Karpas-422 (cell line): ENCODE data around the gene GFOD2. TPM values are rescaled to one million over a fixed set of nuclear protein-coding genes. Genes with fewer than 3 reads are reported as not detected.
A peak's percentile ranks its signal among the peaks of the same experiment; 100 is the strongest.

ENCODE experiments used
- DNase-seq: peaks from one replicate; pipeline ENCODE4 v3.0.0-alpha.2; 2015
- H2AFZ ChIP-seq: fragments of 200-600 bp; sonication (generic); 2 replicates; pipeline ENCODE4 v1.6.1; 2014; ENCODE audit warnings: antibody characterized with exemption, low read length, mixed read lengths
- H3K27ac ChIP-seq: fragments of 200-600 bp; sonication (generic); 2 replicates; pipeline ENCODE4 v1.5.1; 2014; ENCODE audit warnings: mild to moderate bottlenecking, low read length, moderate library complexity
- H3K27me3 ChIP-seq: fragments of 200-600 bp; sonication (generic); 2 replicates; pipeline ENCODE4 v1.6.1; 2014; ENCODE audit warnings: low read length, mixed read lengths
- H3K36me3 ChIP-seq: fragments of 200-600 bp; sonication (generic); 2 replicates; pipeline ENCODE4 v1.6.1; 2014; ENCODE audit warnings: low read length, mixed read lengths; ENCODE audit not compliant: insufficient read depth
- H3K4me1 ChIP-seq: fragments of 200-600 bp; sonication (generic); 2 replicates; pipeline ENCODE4 v1.6.1; 2014; ENCODE audit warnings: mild to moderate bottlenecking, low read length, mixed read lengths
- H3K4me2 ChIP-seq: fragments of 200-600 bp; sonication (generic); 2 replicates; pipeline ENCODE4 v1.6.1; 2014; ENCODE audit warnings: low read length, low read depth, mild to moderate bottlenecking; ENCODE audit not compliant: poor library complexity, severe bottlenecking
- H3K4me3 ChIP-seq: fragments of 200-600 bp; sonication (generic); 2 replicates; pipeline ENCODE4 v1.5.1; 2014; ENCODE audit warnings: mild to moderate bottlenecking, antibody characterized with exemption, low read length, mixed read lengths
- H3K79me2 ChIP-seq: fragments of 200-600 bp; sonication (generic); 2 replicates; pipeline ENCODE4 v1.6.1; 2014; ENCODE audit warnings: mild to moderate bottlenecking, low read length, mixed read lengths
- H3K9ac ChIP-seq: fragments of 200-600 bp; sonication (generic); 2 replicates; pipeline ENCODE4 v1.6.0; 2014; ENCODE audit warnings: low read length
- H3K9me2 ChIP-seq: fragments of 200-600 bp; sonication (generic), shearing (Covaris generic); replicated peaks from 2 replicates; pipeline ENCODE4 v1.6.0; 2014; ENCODE audit warnings: mild to moderate bottlenecking, low read length, moderate library complexity; ENCODE audit not compliant: insufficient read depth
- H3K9me3 ChIP-seq: fragments of 300-700, 200-600 bp; sonication (generic); 2 replicates; pipeline ENCODE4 v1.6.1; 2014; ENCODE audit warnings: low read length, mixed read lengths
- H4K20me1 ChIP-seq: fragments of 200-600 bp; sonication (generic); 2 replicates; pipeline ENCODE4 v1.6.1; 2014; ENCODE audit warnings: mild to moderate bottlenecking, antibody characterized with exemption, low read length, low read depth; ENCODE audit not compliant: insufficient read depth
- total RNA-seq: library from RNA; depleted of rRNA; stranded (reverse); fragments of >200 nt; shearing (Covaris generic); gene quantifications from 2 replicates; pipeline ENCODE4 v1.2.3, GENCODE V29; 2014; ENCODE audit warnings: low replicate concordance

Gene GFOD2
- total RNA-seq, 1 experiment from 2014 or later: 12.9 TPM

DNA sequence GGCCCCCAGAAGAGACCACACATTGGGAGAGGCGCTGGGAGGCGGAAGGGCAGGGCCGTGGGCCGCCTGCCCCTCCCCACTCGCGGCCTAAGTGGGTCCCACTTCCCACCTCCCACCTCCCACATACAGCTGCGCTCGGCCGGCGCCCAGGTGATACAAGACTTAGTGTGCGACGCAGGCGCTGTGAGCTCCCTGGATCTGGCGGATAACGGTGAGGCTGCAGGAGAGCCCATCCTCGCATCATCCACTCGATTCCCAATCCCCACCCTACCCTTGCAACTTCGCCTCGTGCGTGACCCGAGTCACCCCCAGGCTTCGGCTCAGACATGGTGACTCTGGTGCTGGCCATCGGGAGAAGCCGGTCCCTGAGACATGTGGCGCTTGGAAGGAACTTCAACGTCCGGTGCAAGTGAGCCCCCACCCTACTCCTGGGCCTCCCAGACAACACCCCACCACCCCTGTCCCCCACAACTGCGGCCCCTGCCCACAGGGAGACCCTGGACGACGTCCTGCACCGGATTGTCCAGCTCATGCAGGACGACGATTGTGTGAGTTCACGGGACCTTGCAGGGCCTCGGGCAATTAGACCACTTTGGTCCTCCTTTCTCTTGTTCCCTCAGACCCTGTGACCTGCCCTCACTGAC, 70.2 kb downstream of the GFOD2 start:
- DNase-seq: no peak
- Histone ChIP-seq H4K20me1 (no peaks in the 10 kb centered on the region), H3K79me2 (0 out of 2 replicates have a peak, but pooled peaks cover 5% of the 10 kb centered on the region), H3K4me1 (peaks cover 16% of the 10 kb centered on the region), H3K27ac (no peak overlapping the region), H3K9ac (no peak overlapping the region), H3K27me3 (no peaks in the 10 kb centered on the region), H3K9me2 (no peaks in the 10 kb centered on the region), H3K4me2 (no peak overlapping the region), H3K9me3 (no peaks in the 10 kb centered on the region), H3K36me3 (no peaks in the 10 kb centered on the region), H2AFZ (no peak overlapping the region), H3K4me3 (no peak overlapping the region)

DNA sequence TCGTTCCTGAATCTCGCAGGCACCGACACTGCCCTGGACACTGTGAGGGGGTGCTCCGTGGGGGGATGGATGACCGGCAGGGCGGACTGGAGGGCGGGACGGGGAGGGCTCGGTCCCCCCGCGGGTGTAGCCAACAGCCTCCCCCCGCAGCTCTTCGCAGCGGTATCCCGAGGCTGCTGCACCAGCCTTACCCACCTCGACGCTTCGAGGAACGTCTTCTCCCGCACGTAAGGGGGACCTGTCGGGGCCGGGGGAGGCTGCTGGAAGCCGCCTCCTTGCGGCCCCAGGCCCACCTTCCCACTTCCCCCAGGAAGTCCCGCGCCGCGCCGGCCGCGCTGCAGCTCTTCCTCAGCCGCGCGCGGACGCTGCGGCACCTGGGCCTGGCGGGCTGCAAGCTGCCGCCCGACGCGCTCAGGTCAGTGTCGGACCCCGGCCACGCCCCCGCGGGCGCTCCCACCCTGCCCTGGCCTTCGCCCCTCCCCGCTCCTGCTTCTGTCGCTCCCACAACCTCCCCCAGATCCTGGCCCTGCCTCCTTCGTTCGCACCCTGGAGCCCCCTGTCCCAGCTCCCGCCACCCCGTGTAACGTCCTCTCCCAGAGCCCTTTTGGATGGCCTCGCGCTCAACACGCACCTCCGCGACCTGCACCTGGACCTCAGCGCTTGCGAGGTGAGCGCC, 70.9 kb downstream of the GFOD2 start:
- H3K4me1 ChIP-seq: peaks cover 16% of the 10 kb centered on the region
- H3K27me3 ChIP-seq: no peaks in the 10 kb centered on the region
- no peak overlapping the region for H3K4me3 ChIP-seq
- H4K20me1 ChIP-seq: no peaks in the 10 kb centered on the region
- H3K9me3 ChIP-seq: no peaks in the 10 kb centered on the region
- 0 out of 2 replicates have a peak, but pooled peaks cover 5% of the 10 kb centered on the region for H3K79me2 ChIP-seq
- H3K36me3 ChIP-seq: no peaks in the 10 kb centered on the region
- no peak overlapping the region for H3K27ac ChIP-seq
- no peak for DNase-seq
- H3K9ac ChIP-seq: no peak overlapping the region
- H3K9me2 ChIP-seq: no peaks in the 10 kb centered on the region
- H2AFZ ChIP-seq: no peak overlapping the region
- H3K4me2 ChIP-seq: no peak overlapping the region

DNA sequence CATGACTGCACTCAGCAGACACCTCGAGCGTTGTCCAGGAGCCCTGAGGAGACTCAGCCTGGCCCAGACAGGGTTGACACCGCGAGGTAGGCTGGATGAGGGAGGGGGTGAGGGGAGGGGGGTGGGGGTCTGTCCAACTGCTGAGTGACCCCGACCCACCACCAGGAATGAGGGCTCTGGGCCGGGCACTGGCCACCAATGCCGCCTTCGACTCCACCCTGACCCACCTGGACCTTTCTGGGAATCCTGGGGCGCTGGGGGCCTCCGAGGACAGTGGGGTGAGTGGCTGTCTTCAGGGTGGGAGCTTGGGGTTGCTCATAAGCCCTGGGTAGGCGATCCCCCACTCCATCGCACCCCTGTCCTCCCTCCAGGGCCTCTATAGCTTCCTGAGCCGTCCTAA, 71.4 kb downstream of the GFOD2 start:
- no peaks in the 10 kb centered on the region for H3K27me3 ChIP-seq
- H3K79me2 ChIP-seq: 0 out of 2 replicates have a peak, but pooled peaks cover 5% of the 10 kb centered on the region
- H3K4me3 ChIP-seq: no peak overlapping the region
- no peaks in the 10 kb centered on the region for H4K20me1 ChIP-seq
- H3K27ac ChIP-seq: no peak overlapping the region
- H3K9me3 ChIP-seq: no peaks in the 10 kb centered on the region
- no peaks in the 10 kb centered on the region for H3K9me2 ChIP-seq
- no peaks in the 10 kb centered on the region for H3K36me3 ChIP-seq
- H3K4me1 ChIP-seq: peaks cover 16% of the 10 kb centered on the region
- H3K4me2 ChIP-seq: no peak overlapping the region
- H2AFZ ChIP-seq: no peak overlapping the region
- H3K9ac ChIP-seq: no peak overlapping the region
- no peak for DNase-seq

DNA sequence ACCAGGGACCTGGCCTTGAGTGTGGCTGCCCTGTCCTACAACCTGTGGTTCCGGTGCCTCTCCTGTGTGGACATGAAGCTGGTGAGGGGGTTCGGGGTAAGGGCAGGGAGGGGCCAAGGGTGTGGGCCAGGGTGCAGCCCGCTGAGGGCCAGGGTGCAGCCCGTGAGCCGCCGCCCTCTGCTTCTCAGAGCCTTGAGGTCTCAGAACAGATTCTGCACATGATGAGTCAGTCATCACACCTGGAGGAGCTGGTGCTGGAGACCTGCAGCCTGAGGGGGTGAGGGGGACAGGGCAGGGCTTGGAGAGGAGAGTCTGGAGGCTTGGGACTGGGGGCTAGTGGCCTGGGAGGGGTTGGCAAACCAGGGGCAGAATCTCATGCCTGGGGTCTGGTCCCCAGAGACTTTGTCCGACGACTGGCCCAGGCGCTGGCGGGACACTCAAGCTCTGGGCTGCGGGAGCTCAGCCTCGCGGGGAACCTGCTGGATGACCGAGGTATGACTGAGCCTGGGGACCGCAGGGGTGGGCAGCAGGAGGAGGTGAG, 71.9 kb downstream of the GFOD2 start:
- Histone ChIP-seq H3K4me1 (peaks cover 16% of the 10 kb centered on the region), H3K27me3 (no peaks in the 10 kb centered on the region), H3K9ac (no peak overlapping the region), H4K20me1 (no peaks in the 10 kb centered on the region), H3K36me3 (no peaks in the 10 kb centered on the region), H3K9me2 (no peaks in the 10 kb centered on the region), H3K79me2 (0 out of 2 replicates have a peak, but pooled peaks cover 5% of the 10 kb centered on the region), H3K4me3 (no peak overlapping the region), H3K4me2 (no peak overlapping the region), H3K27ac (no peak overlapping the region), H3K9me3 (no peaks in the 10 kb centered on the region), H2AFZ (no peak overlapping the region)
- no peak for DNase-seq

DNA sequence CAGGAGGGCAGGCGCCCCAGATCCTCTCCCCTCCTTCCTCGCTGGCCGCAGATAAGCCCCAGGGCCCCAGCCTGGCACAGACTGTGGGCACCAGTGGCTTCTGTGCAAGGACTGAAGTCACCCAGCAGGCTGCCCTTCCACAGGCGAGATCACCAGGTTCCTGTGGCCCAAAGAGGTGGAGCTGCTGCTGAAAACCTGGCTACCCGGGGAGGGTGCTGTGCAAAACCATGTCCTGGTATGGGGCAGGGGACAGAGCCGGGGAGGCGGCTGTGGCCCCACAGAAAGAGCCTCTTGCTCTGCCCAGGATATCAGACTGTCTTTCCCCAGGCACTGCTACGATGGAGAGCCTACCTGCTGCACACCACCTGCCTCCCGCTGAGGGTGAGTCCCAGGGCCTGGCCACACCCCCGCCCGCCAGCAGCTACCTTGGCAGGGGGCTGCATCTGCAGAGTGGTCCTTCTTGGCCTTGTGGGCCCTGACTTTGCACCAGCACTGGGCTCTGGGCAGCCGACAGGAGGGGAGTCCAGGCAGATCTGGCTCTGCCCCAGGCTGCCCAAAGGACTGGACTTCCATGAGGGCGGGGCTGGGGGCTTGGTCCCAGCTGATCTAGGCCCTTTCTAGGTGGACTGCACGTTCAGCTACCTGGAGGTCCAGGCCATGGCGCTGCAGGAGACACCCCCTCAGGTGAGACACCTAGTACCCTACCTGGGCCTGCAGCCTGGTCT, 73.6 kb downstream of the GFOD2 start:
- H3K9me2 ChIP-seq: no peaks in the 10 kb centered on the region
- no peaks in the 10 kb centered on the region for H3K9me3 ChIP-seq
- H2AFZ ChIP-seq: peak overlapping the region; percentile 53; the same call in 1 of the 2 replicates
- H3K4me3 ChIP-seq: peak overlapping the region; percentile 82
- H3K27me3 ChIP-seq: no peaks in the 10 kb centered on the region
- H3K4me2 ChIP-seq: peak overlapping the region; percentile 74
- peak; percentile 53 for DNase-seq
- peak overlapping the region; percentile 86 for H3K9ac ChIP-seq
- H3K79me2 ChIP-seq: 0 out of 2 replicates have a peak, but pooled peaks cover 5% of the 10 kb centered on the region
- no peaks in the 10 kb centered on the region for H3K36me3 ChIP-seq
- H4K20me1 ChIP-seq: no peaks in the 10 kb centered on the region
- peaks cover 16% of the 10 kb centered on the region for H3K4me1 ChIP-seq
- H3K27ac ChIP-seq: peak overlapping the region; percentile 51

DNA sequence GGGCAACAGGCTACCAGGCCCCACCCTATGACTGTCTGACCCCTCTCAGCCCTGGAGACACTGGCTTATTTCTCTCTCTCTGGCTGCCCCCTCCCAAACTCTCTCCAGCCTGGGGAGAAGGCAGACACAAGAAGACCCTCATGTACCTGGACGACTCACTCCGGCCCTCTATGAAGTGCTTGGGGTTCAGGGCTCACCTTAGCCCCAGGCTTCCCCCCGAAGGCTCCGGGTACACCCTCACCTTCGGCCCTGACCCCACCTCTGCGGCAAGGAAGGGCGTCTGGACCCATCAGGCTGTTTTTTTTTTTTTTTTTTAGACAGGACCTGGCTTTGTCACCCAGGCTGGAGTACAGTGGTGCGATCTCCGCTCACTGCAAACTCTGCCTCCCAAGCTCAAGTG, 75.1 kb downstream of the GFOD2 start:
- no peaks in the 10 kb centered on the region for H3K9me3 ChIP-seq
- H3K36me3 ChIP-seq: peaks cover 3% of the 10 kb centered on the region; the same call in 1 of the 2 replicates
- no peak for DNase-seq
- H3K27me3 ChIP-seq: no peaks in the 10 kb centered on the region
- H4K20me1 ChIP-seq: no peaks in the 10 kb centered on the region
- no peak overlapping the region for H2AFZ ChIP-seq
- H3K27ac ChIP-seq: no peak overlapping the region
- H3K79me2 ChIP-seq: 0 out of 2 replicates have a peak, but pooled peaks cover 5% of the 10 kb centered on the region
- H3K4me2 ChIP-seq: peak overlapping the region; percentile 74
- H3K4me3 ChIP-seq: peak overlapping the region; percentile 82; the same call in 1 of the 2 replicates
- peaks cover 16% of the 10 kb centered on the region for H3K4me1 ChIP-seq
- no peaks in the 10 kb centered on the region for H3K9me2 ChIP-seq
- peak overlapping the region; percentile 86; the same call in 1 of the 2 replicates for H3K9ac ChIP-seq

DNA sequence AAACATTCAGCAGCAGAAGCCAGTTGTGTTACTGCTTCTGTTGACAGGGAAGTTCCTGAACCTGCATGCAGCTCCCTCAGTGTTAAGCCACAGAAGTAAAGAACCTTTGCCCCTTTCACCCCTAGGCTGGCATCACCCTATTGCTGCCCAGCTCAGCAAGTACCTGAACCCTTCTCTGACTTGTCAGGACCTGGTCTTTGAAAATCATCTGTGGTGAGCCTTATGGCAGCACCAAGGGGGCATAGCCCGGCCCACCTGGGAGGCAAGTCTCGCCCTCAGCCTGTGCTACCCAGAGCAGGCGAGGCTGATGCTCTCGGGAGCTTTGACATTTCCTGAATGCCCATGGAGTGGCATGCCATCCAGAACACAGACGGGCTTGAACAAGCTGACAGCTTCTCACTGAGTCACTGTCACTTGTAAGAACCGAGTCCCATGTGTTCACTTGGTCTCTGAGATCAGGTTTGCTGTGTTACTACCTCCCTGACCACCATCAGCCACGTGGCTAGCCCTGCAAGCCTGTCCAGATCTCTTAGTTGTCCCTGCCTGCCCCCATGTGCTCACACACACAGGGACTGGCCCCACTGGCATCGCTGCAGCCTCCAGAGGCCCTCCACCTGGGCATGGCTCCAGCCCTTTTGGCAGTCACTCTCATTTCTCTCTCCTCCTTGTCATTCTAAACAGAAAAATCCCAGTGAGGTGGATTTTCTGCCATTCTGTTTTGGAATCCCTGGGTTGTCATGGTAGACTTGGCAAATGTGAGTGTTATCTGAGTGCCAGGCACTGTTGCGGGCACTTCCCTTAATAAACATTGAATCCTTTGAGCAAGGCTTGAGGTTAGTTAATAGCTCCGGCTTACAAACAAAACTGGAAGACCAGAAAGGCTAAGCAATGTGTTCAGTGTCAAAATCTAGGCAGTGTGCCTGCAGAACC, 77.1 kb downstream of the GFOD2 start:
- H3K4me2 ChIP-seq: no peak overlapping the region
- H2AFZ ChIP-seq: no peak overlapping the region
- no peaks in the 10 kb centered on the region for H3K9me3 ChIP-seq
- H3K9me2 ChIP-seq: no peaks in the 10 kb centered on the region
- no peaks in the 10 kb centered on the region for H4K20me1 ChIP-seq
- 0 out of 2 replicates have a peak, but pooled peaks cover 5% of the 10 kb centered on the region for H3K79me2 ChIP-seq
- H3K36me3 ChIP-seq: peaks cover 14% of the 10 kb centered on the region; the same call in 1 of the 2 replicates
- H3K27me3 ChIP-seq: no peaks in the 10 kb centered on the region
- no peak overlapping the region for H3K9ac ChIP-seq
- no peak overlapping the region for H3K4me3 ChIP-seq
- DNase-seq: peak; percentile 41
- H3K4me1 ChIP-seq: peaks cover 16% of the 10 kb centered on the region
- no peak overlapping the region for H3K27ac ChIP-seq
